Left lung (tissue), 10 donors: Measurements from ENCODE around the gene SOWAHA. TPM values are rescaled to one million over a fixed set of nuclear protein-coding genes. Genes with fewer than 3 reads are reported as not detected.

Experiments
- ATAC-seq: fragments of 200-7000 bp; cut with Tn5 transposase; one replicate; pipeline ENCODE4 v1.9.1; 2020; ENCODE audit warnings: moderate library complexity
- DNase-seq, 4 donors: peaks; one replicate each; pipeline ENCODE4 v3.0.0-alpha.2; 2013 to 2020
- H3K27ac ChIP-seq, 2 donors: fragments of 200-600 bp; sonication (generic) in 1 of 2; one replicate each; pipeline versions ENCODE4 v1.5.0 to v1.8.0; 2020 to 2021
- H3K27me3 ChIP-seq, 2 donors: fragments of 200-600 bp; sonication (generic) in 1 of 2; one replicate each; pipeline versions ENCODE4 v1.5.0 to v1.8.0; 2020 to 2021
- H3K36me3 ChIP-seq, 2 donors: fragments of 200-600 bp; sonication (generic) in 1 of 2; one replicate each; pipeline versions ENCODE4 v1.5.0 to v1.8.0; 2020 to 2021
- H3K4me1 ChIP-seq, 2 donors: fragments of 200-600 bp; one replicate each; pipeline ENCODE4 v1.8.0; 2021
- H3K4me3 ChIP-seq, 2 donors: fragments of 200-600 bp; sonication (generic) in 1 of 2; one replicate each; pipeline versions ENCODE4 v1.5.0 to v1.8.0; 2020 to 2021; ENCODE audit warnings: mild to moderate bottlenecking in 1 of 2
- H3K9me3 ChIP-seq, 2 donors: fragments of 200-600 bp; sonication (generic) in 1 of 2; one replicate each; pipeline versions ENCODE4 v1.5.0 to v1.8.0; 2020 to 2021
- intact Hi-C, 2 donors: fragments of 100-400 bp; cut with DNase I; formaldehyde crosslinking; loops; one replicate each; pipeline versions ENCODE4 v1.11.2 to v1.14.2; 2022
- polyA plus RNA-seq, 6 donors: library from polyadenylated mRNA; unstranded; fragments of 120-200 nt; gene quantifications; one replicate each; pipeline ENCODE4 v1.2.1, GENCODE V29; 2013; ENCODE audit not compliant: insufficient read length in 6 of 6
- total RNA-seq, 2 donors: library from RNA; stranded (reverse); fragmentation: NEBNext Ultra II Directional; extraction: Animal tissue kit (Norgen Biotek cat#: 25700); gene quantifications; one replicate each; pipeline ENCODE4 v1.2.1, GENCODE V29; 2021
- TF ChIP-seq, protein P1 (sequence below), 2 donors: fragments of 200-600 bp; sonication (generic) in 1 of 2; IDR thresholded peaks; one replicate each; pipeline versions ENCODE4 v1.5.0 to v1.8.0; 2021; ENCODE audit warnings: antibody characterized with exemption in 2 of 2
- donor health status: DM: no; HTN: yes; CAD: no.
- donor health status: DM: no; HTN: no; CAD: no.

SOWAHA gene
- total and polyA plus RNA-seq, 8 donors = 0.07 to 0.16 TPM; not detected in 6

GRCh38 chr5:132830436-132831094 is 17.5 kb downstream of the SOWAHA start, which contains the start of gene SHROOM1:
Gene SHROOM1 (minus strand): TSS chr5:132830647. CDS start chr5:132826140, 4,507 bp downstream.
- peak in 2 of 4 donors; percentile 72 to 91 for DNase-seq
- Histone ChIP-seq H3K4me1 (peaks cover 6 to 28% of the 10 kb centered on the region in 2 donors), H3K9me3 (no peaks in the 10 kb centered on the region), H3K27me3 (peaks cover 0 to 60% of the 10 kb centered on the region in 2 donors), H3K4me3 (peak within 1 kb of the TSS; percentile 71 to 74), H3K27ac (peak within 1 kb of the TSS; percentile 72 to 92), H3K36me3 (no peaks in the 10 kb centered on the region)
- ATAC-seq = peak; percentile 88
- intact Hi-C loops = no loop called here
- TF ChIP-seq, protein P1, sequence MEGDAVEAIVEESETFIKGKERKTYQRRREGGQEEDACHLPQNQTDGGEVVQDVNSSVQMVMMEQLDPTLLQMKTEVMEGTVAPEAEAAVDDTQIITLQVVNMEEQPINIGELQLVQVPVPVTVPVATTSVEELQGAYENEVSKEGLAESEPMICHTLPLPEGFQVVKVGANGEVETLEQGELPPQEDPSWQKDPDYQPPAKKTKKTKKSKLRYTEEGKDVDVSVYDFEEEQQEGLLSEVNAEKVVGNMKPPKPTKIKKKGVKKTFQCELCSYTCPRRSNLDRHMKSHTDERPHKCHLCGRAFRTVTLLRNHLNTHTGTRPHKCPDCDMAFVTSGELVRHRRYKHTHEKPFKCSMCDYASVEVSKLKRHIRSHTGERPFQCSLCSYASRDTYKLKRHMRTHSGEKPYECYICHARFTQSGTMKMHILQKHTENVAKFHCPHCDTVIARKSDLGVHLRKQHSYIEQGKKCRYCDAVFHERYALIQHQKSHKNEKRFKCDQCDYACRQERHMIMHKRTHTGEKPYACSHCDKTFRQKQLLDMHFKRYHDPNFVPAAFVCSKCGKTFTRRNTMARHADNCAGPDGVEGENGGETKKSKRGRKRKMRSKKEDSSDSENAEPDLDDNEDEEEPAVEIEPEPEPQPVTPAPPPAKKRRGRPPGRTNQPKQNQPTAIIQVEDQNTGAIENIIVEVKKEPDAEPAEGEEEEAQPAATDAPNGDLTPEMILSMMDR (IDR thresholded peaks at IDR 0.05) = no peak

DNA sequence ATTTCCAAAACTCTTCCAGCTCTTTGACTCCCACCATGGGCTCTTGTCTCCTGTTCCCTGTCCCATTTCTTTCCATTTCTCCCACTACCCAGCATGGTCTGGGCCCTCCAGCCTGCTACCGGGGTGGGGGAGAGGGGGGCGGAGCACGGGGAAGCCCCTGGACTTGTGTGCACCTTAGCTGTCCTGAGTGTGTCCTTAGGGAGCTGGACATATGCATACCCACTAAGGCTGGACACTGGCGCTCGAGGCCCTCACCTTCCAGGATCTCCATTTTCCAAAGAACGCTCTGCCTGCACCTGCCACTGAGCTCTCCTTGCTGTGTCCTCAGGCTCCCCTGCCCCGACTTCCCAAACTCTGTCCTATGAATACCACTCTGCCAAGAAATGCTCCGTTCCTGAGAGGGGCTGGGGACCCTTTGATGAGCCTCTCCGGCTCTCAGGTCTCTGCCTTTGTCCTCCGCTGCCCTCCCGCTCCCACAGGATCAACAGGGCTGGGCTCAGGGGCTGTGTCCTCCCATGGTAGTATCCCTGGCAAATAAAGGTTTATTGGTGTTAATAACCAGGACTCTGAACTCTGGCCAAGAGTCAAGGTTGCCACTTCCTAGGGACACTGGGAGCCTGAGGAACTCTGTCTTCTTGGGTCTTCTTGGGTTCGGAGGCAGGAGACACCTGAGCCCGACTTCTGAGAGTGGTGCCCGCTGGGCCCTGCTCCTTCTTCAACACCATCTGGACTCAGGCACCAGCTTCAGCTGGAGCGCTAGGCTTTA is 18.2 kb downstream of the SOWAHA start:
- DNase-seq = peak in 1 of 4 donors; percentile 65
- no peak for ATAC-seq
- TF ChIP-seq, protein P1 (IDR thresholded peaks at IDR 0.05) = no peak
- H3K4me1 ChIP-seq = peaks cover 6 to 22% of the 10 kb centered on the region in 2 donors
- no peaks in the 10 kb centered on the region for H3K9me3 ChIP-seq
- no peaks in the 10 kb centered on the region for H3K36me3 ChIP-seq
- H3K27ac ChIP-seq = peak overlapping the region; percentile 72 to 92
- intact Hi-C loops = no loop called here
- peak overlapping the region in 1 of 2 donors; percentile 74 for H3K4me3 ChIP-seq
- peaks cover 0 to 53% of the 10 kb centered on the region in 2 donors for H3K27me3 ChIP-seq

- H3K36me3 ChIP-seq = no peaks in the 10 kb centered on the region
- H3K4me1 ChIP-seq = peaks cover 6 to 24% of the 10 kb centered on the region in 2 donors
- intact Hi-C loops = no loop called here
- no peaks in the 10 kb centered on the region for H3K9me3 ChIP-seq
- TF ChIP-seq, protein P1 (IDR thresholded peaks at IDR 0.05) = no peak
- peaks cover 0 to 40% of the 10 kb centered on the region in 2 donors for H3K27me3 ChIP-seq
- ATAC-seq = no peak
- no peak for DNase-seq
- H3K4me3 ChIP-seq = no peak overlapping the region
- no peak overlapping the region for H3K27ac ChIP-seq
These were observed 19.5 kb downstream of the SOWAHA start for GRCh38 chr5:132832612-132833011.

DNA sequence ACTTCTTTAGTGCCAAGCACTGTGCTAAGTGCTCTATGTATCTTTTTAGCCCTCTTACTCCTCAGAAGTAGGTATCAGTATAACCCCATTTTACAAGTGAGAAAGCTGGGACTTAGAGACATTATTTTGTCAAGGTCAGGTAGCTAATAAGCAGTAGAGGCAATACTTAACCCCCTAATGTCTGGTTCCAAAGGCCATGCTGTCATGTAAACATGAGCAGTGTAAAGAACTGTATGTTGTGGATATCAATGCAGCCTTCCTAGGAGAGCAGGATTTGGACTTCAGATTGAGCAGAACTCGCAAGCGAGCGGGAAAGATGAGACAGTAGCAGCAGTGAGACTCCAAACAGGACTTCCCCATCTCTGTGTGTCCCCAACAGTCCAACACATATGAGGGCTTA is 21.0 kb downstream of the SOWAHA start:
- Histone ChIP-seq H3K4me3 (no peak overlapping the region), H3K27ac (no peak overlapping the region), H3K4me1 (peaks cover 6 to 23% of the 10 kb centered on the region in 2 donors), H3K9me3 (no peaks in the 10 kb centered on the region), H3K36me3 (no peaks in the 10 kb centered on the region), H3K27me3 (peaks cover 0 to 25% of the 10 kb centered on the region in 2 donors)
- ATAC-seq (no peak), DNase-seq (no peak)
- intact Hi-C loops = no loop called here
- TF ChIP-seq, protein P1 (IDR thresholded peaks at IDR 0.05) = no peak

GRCh38 chr5:132836852-132837251 is 23.8 kb downstream of the SOWAHA start:
- H3K36me3 ChIP-seq = no peaks in the 10 kb centered on the region
- H3K9me3 ChIP-seq = no peaks in the 10 kb centered on the region
- no peaks in the 10 kb centered on the region for H3K27me3 ChIP-seq
- intact Hi-C loops = no loop called here
- TF ChIP-seq, protein P1 (IDR thresholded peaks at IDR 0.05) = no peak
- no peak overlapping the region for H3K4me3 ChIP-seq
- ATAC-seq = no peak
- H3K4me1 ChIP-seq = peaks cover 10 to 30% of the 10 kb centered on the region in 2 donors
- no peak overlapping the region for H3K27ac ChIP-seq
- DNase-seq = no peak
